ENCODE data around the gene PBX1.

GRCh38 chr1:164602480-164603093, 43.6 kb downstream of the PBX1 start:
- TF ChIP-seq CTCF (IDR thresholded peaks at IDR 0.05; ENCODE audit: low read depth, low read length) (no peak), EZH2phosphoT487 (IDR thresholded peaks at IDR 0.05; ENCODE audit: low read depth) (no peak)

Data from OCI-LY3 (cell line).